Measurements from ENCODE around the gene MYB.

Gene MYB

DNA sequence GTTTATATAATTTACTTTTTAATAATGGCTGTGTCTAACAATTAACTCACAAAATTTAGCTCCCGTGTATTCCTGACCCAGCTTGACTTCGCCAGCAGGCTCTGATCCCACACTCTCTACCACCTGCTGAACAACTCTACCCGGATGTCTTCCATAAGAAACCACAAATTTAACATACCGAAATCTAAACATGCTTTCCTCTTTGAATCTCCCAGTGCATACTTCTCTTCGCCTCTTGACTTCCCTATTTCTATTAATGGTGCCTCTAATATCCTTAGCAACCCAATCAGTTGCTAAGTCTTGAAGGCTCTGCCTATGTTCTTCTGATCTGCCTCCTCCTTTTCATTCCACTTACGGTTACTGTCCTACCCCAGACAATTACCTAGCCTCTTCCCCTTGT lies 4.6 kb upstream of the MYB start:
- H3K27ac ChIP-seq, result no peak overlapping the region
- TF ChIP-seq ZFX (IDR thresholded peaks at IDR 0.05), result no peak
- TF ChIP-seq, protein P1, sequence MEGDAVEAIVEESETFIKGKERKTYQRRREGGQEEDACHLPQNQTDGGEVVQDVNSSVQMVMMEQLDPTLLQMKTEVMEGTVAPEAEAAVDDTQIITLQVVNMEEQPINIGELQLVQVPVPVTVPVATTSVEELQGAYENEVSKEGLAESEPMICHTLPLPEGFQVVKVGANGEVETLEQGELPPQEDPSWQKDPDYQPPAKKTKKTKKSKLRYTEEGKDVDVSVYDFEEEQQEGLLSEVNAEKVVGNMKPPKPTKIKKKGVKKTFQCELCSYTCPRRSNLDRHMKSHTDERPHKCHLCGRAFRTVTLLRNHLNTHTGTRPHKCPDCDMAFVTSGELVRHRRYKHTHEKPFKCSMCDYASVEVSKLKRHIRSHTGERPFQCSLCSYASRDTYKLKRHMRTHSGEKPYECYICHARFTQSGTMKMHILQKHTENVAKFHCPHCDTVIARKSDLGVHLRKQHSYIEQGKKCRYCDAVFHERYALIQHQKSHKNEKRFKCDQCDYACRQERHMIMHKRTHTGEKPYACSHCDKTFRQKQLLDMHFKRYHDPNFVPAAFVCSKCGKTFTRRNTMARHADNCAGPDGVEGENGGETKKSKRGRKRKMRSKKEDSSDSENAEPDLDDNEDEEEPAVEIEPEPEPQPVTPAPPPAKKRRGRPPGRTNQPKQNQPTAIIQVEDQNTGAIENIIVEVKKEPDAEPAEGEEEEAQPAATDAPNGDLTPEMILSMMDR (conservative IDR thresholded peaks at IDR 0.05), result no peak

DNA sequence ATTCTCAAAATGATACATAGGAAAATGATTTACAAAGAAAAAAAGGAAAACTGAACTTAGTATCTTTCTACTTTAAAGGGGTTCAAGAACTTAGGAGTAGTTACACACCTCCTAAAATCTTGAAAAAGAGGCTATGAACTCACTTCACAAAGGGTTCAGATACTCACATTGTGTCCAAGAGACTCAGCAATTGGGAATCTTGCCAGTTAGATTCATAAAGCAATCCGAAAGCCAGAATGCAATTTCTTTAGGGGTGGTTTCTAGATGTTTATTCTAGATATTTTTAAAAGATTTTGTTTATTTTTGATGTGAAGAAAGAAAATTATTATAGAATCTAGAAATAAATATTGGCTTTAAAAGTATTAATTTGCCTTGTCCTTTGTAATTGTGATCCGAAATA lies 1.7 kb upstream of the MYB start:
- TF ChIP-seq ZFX (IDR thresholded peaks at IDR 0.05), result no peak
- TF ChIP-seq, protein P1 (conservative IDR thresholded peaks at IDR 0.05), result no peak
- no peak overlapping the region for H3K27ac ChIP-seq

DNA sequence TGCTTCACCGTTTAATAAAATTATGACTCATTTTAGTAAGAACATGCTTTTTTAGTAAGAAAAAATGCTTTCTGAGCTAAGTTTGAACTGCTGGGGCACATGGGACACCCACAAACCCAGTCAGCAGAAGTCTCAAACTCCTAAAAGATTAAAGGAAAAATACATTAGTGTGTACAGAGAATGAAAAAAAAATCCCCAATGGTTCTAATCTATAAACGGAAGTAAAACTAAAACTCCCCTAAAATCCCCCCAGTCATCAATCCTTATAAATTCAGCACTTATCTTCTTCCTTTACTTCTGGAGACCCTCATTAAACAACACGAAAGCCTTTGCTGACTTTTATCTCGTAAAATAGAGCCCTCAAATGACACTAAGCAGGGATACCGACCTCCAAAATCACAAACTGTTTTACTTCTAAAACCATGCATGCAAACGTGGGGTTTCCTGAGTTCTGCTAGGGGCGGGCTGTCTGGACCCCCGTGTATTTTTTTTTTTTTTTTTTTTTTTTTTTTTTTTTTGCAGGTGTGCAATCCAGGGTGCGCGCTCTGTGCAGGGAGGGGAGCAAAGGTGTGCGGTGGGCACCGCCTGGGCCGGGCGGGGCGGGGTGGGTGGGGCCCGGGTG lies 1.1 kb upstream of the MYB start:
- no peak overlapping the region for H3K27ac ChIP-seq

DNA sequence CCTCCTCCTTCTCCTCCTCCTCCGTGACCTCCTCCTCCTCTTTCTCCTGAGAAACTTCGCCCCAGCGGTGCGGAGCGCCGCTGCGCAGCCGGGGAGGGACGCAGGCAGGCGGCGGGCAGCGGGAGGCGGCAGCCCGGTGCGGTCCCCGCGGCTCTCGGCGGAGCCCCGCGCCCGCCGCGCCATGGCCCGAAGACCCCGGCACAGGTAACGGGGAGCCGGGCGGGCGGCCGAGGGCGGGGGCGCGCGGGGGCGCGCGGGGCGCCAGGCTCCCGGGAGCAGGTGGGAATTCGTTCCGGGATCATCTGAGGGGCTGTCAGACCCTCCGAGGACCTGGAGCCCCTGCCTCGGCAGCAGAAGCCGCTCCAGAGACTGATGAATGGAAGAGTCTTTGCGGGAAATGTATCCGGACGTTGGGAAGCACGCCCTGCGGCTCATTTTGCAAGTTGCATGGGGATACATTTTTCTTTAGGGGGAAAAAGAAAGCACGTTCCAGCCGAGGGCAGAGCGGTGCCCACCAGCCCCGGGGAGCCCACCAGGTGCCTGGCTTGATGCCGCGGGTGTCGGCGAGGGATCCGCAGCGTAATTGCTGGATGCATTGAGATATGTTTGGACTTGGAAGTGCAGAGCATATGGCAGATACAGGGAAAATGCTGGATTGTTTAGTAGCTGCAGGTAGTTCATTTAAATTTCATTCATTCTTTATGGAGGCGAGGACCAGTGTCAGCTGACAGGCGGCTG lies 394 bp downstream of the MYB start:
- TF ChIP-seq, protein P1 (conservative IDR thresholded peaks at IDR 0.05), result peak; percentile 2; the same call in 1 of the 2 replicates
- TF ChIP-seq ZFX (IDR thresholded peaks at IDR 0.05), result no peak
- H3K27ac ChIP-seq, result peak overlapping the region; percentile 80

More for the DNA sequence above, 1.1 kb upstream of the MYB start:
- TF ChIP-seq, protein P1 (conservative IDR thresholded peaks at IDR 0.05), result no peak
- no peak for TF ChIP-seq ZFX (IDR thresholded peaks at IDR 0.05)

DNA sequence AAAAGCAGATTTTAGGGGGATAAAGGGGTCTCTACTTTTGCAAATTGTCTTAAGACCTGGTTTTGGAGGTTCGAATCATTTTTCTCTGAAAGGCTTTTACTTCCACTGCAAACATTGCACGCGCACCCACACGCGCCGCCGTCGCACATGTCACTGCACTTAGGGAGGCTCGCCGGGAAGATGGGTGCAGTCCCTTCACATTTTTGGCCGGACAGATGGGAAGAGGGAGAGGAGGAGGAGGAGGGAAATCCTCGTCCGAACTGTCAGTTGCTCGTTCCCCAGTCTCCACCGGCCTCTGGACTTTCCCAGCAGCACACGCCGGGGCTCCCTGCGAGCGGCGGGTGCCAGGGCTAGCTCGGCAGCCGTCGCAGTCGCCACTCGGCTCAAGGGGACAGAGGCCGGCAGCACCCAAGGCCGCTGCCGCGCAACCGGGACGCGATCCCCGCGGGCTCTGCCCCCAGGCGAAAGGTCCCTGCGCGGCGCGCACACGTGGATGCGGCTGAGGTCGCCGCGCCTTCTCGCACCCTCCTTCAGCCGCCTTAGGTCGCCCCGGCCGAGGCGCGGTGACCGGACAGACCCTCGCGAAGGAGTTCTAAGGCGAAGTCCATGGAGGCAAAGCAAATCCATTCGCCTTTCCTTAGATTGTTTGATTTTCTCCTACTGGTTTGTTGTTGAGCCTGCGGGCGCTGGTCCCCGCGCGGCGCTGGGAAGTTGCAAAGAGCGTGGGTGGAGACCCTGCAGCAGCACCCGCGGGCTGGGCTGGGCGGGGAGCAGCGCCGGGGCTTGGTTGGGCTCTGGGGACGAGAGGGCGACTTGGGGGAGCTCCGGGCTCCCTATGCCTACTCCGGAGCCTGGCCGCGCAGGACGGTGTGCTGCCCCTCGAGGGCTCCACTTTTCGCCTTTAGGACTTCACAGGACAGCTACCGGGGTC lies 1.2 kb downstream of the MYB start:
- H3K27ac ChIP-seq, result peak overlapping the region; percentile 80
- no peak for TF ChIP-seq ZFX (IDR thresholded peaks at IDR 0.05)
- TF ChIP-seq, protein P1 (conservative IDR thresholded peaks at IDR 0.05), result no peak

DNA sequence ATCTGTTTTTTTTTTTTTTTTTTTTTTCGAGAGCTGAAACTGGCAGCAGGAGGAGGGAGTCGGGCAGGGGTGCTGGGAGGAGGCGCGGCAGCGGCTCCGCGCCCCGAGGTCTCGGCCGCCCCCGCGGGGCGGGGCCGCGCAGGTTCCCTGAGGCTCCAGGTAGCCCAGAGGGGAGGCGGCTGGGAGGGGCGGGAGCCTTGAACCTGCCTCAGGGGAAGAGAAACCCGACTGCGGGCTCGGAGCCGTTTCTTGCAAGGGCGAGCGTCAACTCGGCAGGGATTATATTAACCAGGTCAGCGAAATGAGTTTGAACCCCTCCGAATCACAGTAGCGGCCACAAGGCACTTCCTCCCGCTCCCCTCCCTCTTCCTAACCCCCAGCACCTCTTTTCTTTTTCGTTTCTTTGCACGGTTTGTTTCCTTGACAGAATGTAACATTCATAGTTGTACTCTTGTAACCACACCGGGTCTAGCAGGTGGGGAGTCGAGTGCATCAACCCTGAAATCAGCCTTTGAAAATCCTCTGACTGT lies 2.0 kb downstream of the MYB start:
- TF ChIP-seq ZFX (IDR thresholded peaks at IDR 0.05), result no peak
- TF ChIP-seq, protein P1 (conservative IDR thresholded peaks at IDR 0.05), result no peak
- no peak overlapping the region for H3K27ac ChIP-seq
